Prostate gland (tissue), 2 donors: Measurements from ENCODE around the gene UNC5B. TPM values are rescaled to one million over a fixed set of nuclear protein-coding genes. Genes with fewer than 3 reads are reported as not detected.

Experiments used
- DNase-seq: peaks from one replicate; pipeline ENCODE4 v3.0.0-alpha.2; 2019; ENCODE audit warnings: low spot score
- H3K27ac ChIP-seq, 2 donors: fragments of 200-600 bp; sonication (generic); 2 replicates each; pipeline ENCODE4 v1.5.1; 2017 to 2019
- H3K27me3 ChIP-seq: fragments of 200-600 bp; sonication (generic); replicated peaks from 2 replicates; pipeline ENCODE4 v1.5.1; 2019; ENCODE audit not compliant: insufficient read depth
- H3K36me3 ChIP-seq, 2 donors: fragments of 200-600 bp; sonication (generic); 1 replicate in 1 of 2; 2 replicates in 1 of 2; pipeline versions ENCODE4 v1.5.1 to v1.8.1; 2017 to 2019
- H3K4me1 ChIP-seq: fragments of 200-600 bp; sonication (generic); replicated peaks from 2 replicates; pipeline ENCODE4 v1.5.1; 2019
- H3K4me3 ChIP-seq, 2 donors: fragments of 200-600 bp; sonication (generic); 2 replicates each; pipeline ENCODE4 v1.5.1; 2017 to 2019
- H3K9me3 ChIP-seq: fragments of 200-600 bp; sonication (generic); 2 replicates; pipeline ENCODE4 v1.5.1; 2017
- POLR2A ChIP-seq: fragments of 450-650 bp; IDR thresholded peaks from one replicate; pipeline ENCODE4 v1.6.1; 2016; ENCODE audit warnings: antibody characterized with exemption, mild to moderate bottlenecking
- POLR2AphosphoS5 ChIP-seq: sonication (generic); formaldehyde crosslinking; IDR thresholded peaks from one replicate; pipeline ENCODE4 v1.6.1; 2017; ENCODE audit warnings: antibody characterized with exemption
- WGBS: methylation state at CpG from one replicate; pipeline ENCODE4 v1.1.5; 2018; 5-methylcytosine and 5-hydroxymethylcytosine counted together
- intact Hi-C: fragments of 100-400 bp; cut with DNase I; formaldehyde crosslinking; loops from one replicate; pipeline ENCODE4 v1.14.2; 2022
- total RNA-seq, 2 donors: library from RNA; depleted of rRNA; stranded (reverse); fragments of >200 nt; gene quantifications; one replicate each; pipeline ENCODE4 v1.1.0, GENCODE V29; 2016
- TF ChIP-seq, protein P1 (sequence below), 4 experiments: fragments of 200-600 bp in 2 of 4; fragments of 450-650 bp in 2 of 4; sonication (generic) in 2 of 4; IDR thresholded peaks; 1 replicate in 3 of 4; 2 replicates in 1 of 4; pipeline ENCODE4 v1.5.1; 2016 to 2019; ENCODE audit warnings: antibody characterized with exemption in 4 of 4, mild to moderate bottlenecking in 2 of 4, moderate library complexity in 2 of 4

The UNC5B gene
- total RNA-seq, 2 donors from 2014 or later, result 12.8 to 58.4 TPM

DNA sequence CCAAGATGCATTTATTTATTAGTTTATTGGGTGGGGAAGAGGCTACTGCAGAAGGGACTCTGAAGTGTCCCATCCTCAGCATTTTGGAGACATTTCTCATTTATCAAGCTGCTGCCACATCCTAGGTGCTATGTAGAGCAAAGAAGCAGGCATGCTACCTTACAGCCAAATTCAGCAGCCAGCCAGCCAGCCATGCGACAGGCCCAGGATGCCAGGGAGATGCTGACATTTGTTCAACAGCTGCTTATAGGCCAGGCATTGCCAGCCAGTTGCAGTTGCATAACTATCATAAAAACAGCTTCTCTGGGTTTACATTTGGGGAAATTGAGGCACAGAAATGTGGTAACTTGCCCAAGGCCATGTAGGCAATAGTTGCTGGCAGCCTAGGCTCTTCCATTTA, 109.0 kb downstream of the UNC5B start:
- no peaks in the 10 kb centered on the region for H3K9me3 ChIP-seq
- H3K36me3 ChIP-seq, result no peaks in the 10 kb centered on the region
- H3K4me1 ChIP-seq, result no peaks in the 10 kb centered on the region
- WGBS, result 100% methylated on average over 1 of the region's 1 CpG
- intact Hi-C loops, result no loop called here
- H3K27ac ChIP-seq, result no peak overlapping the region
- no peaks in the 10 kb centered on the region for H3K27me3 ChIP-seq
- no peak overlapping the region for H3K4me3 ChIP-seq
- DNase-seq, result no peak
- TF ChIP-seq POLR2A (no peak), POLR2AphosphoS5 (no peak)
- TF ChIP-seq, protein P1, sequence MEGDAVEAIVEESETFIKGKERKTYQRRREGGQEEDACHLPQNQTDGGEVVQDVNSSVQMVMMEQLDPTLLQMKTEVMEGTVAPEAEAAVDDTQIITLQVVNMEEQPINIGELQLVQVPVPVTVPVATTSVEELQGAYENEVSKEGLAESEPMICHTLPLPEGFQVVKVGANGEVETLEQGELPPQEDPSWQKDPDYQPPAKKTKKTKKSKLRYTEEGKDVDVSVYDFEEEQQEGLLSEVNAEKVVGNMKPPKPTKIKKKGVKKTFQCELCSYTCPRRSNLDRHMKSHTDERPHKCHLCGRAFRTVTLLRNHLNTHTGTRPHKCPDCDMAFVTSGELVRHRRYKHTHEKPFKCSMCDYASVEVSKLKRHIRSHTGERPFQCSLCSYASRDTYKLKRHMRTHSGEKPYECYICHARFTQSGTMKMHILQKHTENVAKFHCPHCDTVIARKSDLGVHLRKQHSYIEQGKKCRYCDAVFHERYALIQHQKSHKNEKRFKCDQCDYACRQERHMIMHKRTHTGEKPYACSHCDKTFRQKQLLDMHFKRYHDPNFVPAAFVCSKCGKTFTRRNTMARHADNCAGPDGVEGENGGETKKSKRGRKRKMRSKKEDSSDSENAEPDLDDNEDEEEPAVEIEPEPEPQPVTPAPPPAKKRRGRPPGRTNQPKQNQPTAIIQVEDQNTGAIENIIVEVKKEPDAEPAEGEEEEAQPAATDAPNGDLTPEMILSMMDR (IDR thresholded peaks at IDR 0.05), result no peak

DNA sequence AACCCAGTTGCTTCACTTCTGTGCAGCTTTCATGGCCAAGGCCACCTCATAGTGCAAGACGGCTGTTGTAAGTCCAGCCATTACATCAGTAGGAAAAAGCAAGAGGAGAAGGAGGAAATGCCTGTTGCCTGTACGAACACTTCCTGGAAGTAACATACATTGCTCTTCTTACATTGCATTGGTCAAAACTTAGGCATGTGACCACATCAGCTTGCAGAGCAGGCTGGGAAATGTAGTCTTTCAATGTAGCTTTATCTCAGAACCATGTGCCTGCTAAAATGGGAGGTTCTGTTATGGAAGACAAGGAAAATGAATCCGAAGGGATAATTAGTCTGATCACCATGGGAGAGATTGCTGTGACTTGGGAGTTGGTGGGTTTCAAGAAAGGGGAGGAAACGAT, 111.0 kb downstream of the UNC5B start:
- DNase-seq, result no peak
- Histone ChIP-seq H3K4me3 (no peak overlapping the region), H3K36me3 (no peaks in the 10 kb centered on the region), H3K27ac (no peak overlapping the region), H3K27me3 (no peaks in the 10 kb centered on the region), H3K4me1 (no peaks in the 10 kb centered on the region), H3K9me3 (no peaks in the 10 kb centered on the region)
- WGBS, result 90% methylated on average over 4 of the region's 4 CpGs
- no peak for TF ChIP-seq POLR2AphosphoS5
- TF ChIP-seq POLR2A, result no peak
- TF ChIP-seq, protein P1 (IDR thresholded peaks at IDR 0.05), result no peak
- intact Hi-C loops, result no loop called here

DNA sequence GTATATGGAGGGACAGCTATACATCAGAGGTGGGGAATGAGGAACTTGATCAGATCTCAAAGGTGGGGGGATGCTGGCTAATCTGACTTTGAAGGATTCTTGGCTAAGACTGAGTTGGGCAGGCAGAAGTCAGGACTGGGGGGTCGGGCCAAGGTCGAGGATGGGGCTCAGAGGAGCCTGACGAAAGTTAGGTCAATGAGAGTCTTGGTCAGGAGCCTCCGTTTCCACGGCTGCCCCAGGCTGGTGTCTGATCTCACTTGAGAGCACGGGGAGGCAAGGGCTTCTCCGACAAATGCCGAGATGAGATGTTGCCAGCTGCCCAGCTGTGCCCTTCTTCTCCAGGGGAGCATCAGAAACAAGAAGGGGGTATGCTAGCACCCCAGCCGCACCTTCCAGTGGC, 112.4 kb downstream of the UNC5B start:
- no peak for DNase-seq
- no peak overlapping the region for H3K4me3 ChIP-seq
- no peak for TF ChIP-seq POLR2AphosphoS5
- intact Hi-C loops, result no loop called here
- H3K27ac ChIP-seq, result no peak overlapping the region
- no peaks in the 10 kb centered on the region for H3K36me3 ChIP-seq
- no peaks in the 10 kb centered on the region for H3K4me1 ChIP-seq
- no peaks in the 10 kb centered on the region for H3K27me3 ChIP-seq
- H3K9me3 ChIP-seq, result no peaks in the 10 kb centered on the region
- WGBS, result 93% methylated on average over 9 of the region's 9 CpGs

DNA sequence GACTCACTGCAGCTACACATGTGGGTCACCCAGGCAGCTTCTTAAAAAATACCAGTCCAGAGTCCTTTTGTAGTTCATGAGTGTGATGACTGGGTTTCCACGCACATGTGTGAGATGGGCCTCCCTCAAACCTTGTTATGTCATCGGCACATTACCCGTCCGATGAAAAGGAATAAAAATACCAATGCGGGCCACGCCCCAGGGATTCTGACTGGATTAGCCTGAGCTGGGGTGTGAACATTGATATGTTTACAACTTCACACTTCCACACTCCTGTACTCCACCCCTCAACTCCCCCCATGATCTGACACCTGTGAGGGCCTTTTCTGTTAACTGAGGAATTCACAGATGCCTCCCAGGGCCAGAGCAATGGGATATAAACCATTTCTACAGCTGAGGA, 112.9 kb downstream of the UNC5B start:
- WGBS, result 91% methylated on average over 6 of the region's 6 CpGs
- DNase-seq, result no peak
- intact Hi-C loops, result no loop called here
- Histone ChIP-seq H3K27ac (no peak overlapping the region), H3K36me3 (no peaks in the 10 kb centered on the region), H3K27me3 (no peaks in the 10 kb centered on the region), H3K9me3 (no peaks in the 10 kb centered on the region), H3K4me3 (no peak overlapping the region), H3K4me1 (no peaks in the 10 kb centered on the region)
- TF ChIP-seq, protein P1 (IDR thresholded peaks at IDR 0.05), result no peak
- no peak for TF ChIP-seq POLR2A
- no peak for TF ChIP-seq POLR2AphosphoS5

DNA sequence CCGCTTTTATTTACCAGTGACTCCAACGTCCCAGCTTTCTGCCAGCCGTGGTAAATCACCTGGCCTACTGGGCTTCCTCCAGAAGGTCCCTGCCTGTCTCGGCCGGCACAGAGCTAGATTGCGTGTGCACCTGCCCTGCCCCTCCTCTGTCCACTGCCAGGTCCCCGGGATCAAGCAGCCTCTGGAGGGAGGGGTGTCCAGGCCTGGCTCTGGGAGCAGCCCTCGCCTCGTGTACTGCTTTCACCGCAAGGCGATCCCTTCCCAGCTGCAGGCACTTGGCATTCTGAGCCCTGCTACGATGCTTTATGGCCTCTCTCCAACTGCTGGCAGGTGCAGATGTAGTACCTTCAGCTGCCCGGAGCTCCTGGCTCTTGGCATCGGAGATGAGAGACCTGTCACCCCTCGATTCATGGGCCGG, 114.1 kb downstream of the UNC5B start:
- peak; percentile 33 for TF ChIP-seq POLR2AphosphoS5
- TF ChIP-seq, protein P1 (IDR thresholded peaks at IDR 0.05), result no peak
- no peaks in the 10 kb centered on the region for H3K36me3 ChIP-seq
- no peak overlapping the region for H3K27ac ChIP-seq
- H3K4me3 ChIP-seq, result no peak overlapping the region
- DNase-seq, result peak; percentile 32
- H3K27me3 ChIP-seq, result no peaks in the 10 kb centered on the region
- no peaks in the 10 kb centered on the region for H3K9me3 ChIP-seq
- intact Hi-C loops, result no loop called here
- H3K4me1 ChIP-seq, result no peaks in the 10 kb centered on the region
- 46% methylated on average over 16 of the region's 16 CpGs for WGBS
